Natural killer cell (primary cell): ENCODE results near the gene C10orf67. TPM values are rescaled to one million over a fixed set of nuclear protein-coding genes. Genes with fewer than 3 reads are reported as not detected.
"Not testable (repeated sequence)": the region's sequence is repeated elsewhere in the genome, so short reads cannot be mapped to it uniquely, and the experiment has no call there.

Source experiments
- ATAC-seq, 3 donors: fragments of 150-1000 bp in 2 of 3; fragments of 200-7000 bp in 1 of 3; cut with Tn5 transposase; 1 replicate in 1 of 3; 2 replicates in 2 of 3; pipeline ENCODE4 v1.10.0; 2021; ENCODE audit warnings: mild to moderate bottlenecking in 2 of 3, moderate library complexity in 2 of 3
- DNase-seq, 2 donors: peaks; one replicate each; pipeline versions ENCODE4 v3.0.0 to v3.0.0-alpha.2; 2013 to 2021; ENCODE audit warnings: mixed read lengths in 1 of 2
- H3K27ac ChIP-seq: one replicate; pipeline ENCODE4 v1.5.1; 2013; ENCODE audit warnings: mild to moderate bottlenecking, low read length
- H3K27me3 ChIP-seq: one replicate; pipeline ENCODE4 v1.6.1; 2013; ENCODE audit warnings: low read length; ENCODE audit not compliant: control insufficient read depth, insufficient read depth
- H3K36me3 ChIP-seq: one replicate; pipeline ENCODE4 v1.6.1; 2013; ENCODE audit warnings: low read length; ENCODE audit not compliant: control insufficient read depth, insufficient read depth
- H3K4me1 ChIP-seq: one replicate; pipeline ENCODE4 v1.6.1; 2013; ENCODE audit warnings: low read length; ENCODE audit not compliant: control insufficient read depth, insufficient read depth
- H3K4me3 ChIP-seq: one replicate; pipeline ENCODE4 v1.5.1; 2013; ENCODE audit warnings: low read length
- H3K9me3 ChIP-seq: one replicate; pipeline ENCODE4 v1.6.1; 2013; ENCODE audit warnings: low read length; ENCODE audit not compliant: control insufficient read depth, insufficient read depth
- H3K27ac Mint-ChIP-seq, 2 donors: one replicate each; pipeline ENCODE4 v1.8.0; 2022; ENCODE audit warnings: mild to moderate bottlenecking in 2 of 2, mixed read lengths in 2 of 2, moderate library complexity in 1 of 2
- H3K27me3 Mint-ChIP-seq, 2 donors: one replicate each; pipeline ENCODE4 v1.8.0; 2022; ENCODE audit warnings: low read depth in 2 of 2, mixed read lengths in 2 of 2
- H3K36me3 Mint-ChIP-seq: one replicate; pipeline ENCODE4 v1.8.0; 2022; ENCODE audit warnings: mixed read lengths
- H3K4me1 Mint-ChIP-seq, 2 donors: one replicate each; pipeline ENCODE4 v1.8.0; 2022; ENCODE audit warnings: mixed read lengths in 2 of 2
- H3K4me3 Mint-ChIP-seq: one replicate; pipeline ENCODE4 v1.8.0; 2022; ENCODE audit warnings: mild to moderate bottlenecking, moderate library complexity, mixed read lengths
- H3K9me3 Mint-ChIP-seq, 2 donors: one replicate each; pipeline ENCODE4 v1.8.0; 2022; ENCODE audit warnings: mixed read lengths in 2 of 2
- CTCF ChIP-seq: fragments of 200-600 bp; IDR thresholded peaks from one replicate; pipeline ENCODE4 v1.8.0; 2022; ENCODE audit warnings: antibody characterized with exemption
- WGBS: methylation state at CpG from one replicate; pipeline ENCODE4 v1.1.7; 2013; ENCODE audit warnings: missing lambda C conversion rate; ENCODE audit not compliant: insufficient coverage; 5-methylcytosine and 5-hydroxymethylcytosine counted together
- intact Hi-C: fragments of 100-400 bp; cut with micrococcal nuclease; formaldehyde crosslinking; loops from one replicate; pipeline ENCODE4 v1.14.2; 2022
- total RNA-seq, 4 donors: library from RNA; stranded (reverse); fragments of 120-200 nt in 1 of 4; gene quantifications; one replicate each; pipeline versions ENCODE4 v1.2.3 to v1.2.4, GENCODE V29; 2013 to 2022

C10orf67 gene
- total RNA-seq, 3 donors from 2014 or later (not counting 1 experiment from before 2014, with no cell fraction given) = not detected

- Mint-ChIP-seq H3K27me3 (peaks cover 0 to 11% of the 10 kb centered on the region in 2 donors), H3K9me3 (no peaks in the 10 kb centered on the region), H3K36me3 (no peaks in the 10 kb centered on the region), H3K27ac (no peak overlapping the region), H3K4me3 (no peak overlapping the region), H3K4me1 (peaks cover 10 to 13% of the 10 kb centered on the region in 2 donors)
- intact Hi-C loops = no loop called here
- H3K9me3 ChIP-seq = no peaks in the 10 kb centered on the region
- no peaks in the 10 kb centered on the region for H3K36me3 ChIP-seq
- no peak overlapping the region for H3K4me3 ChIP-seq
- no peak for TF ChIP-seq CTCF
- H3K27ac ChIP-seq = no peak overlapping the region
- peaks cover 9% of the 10 kb centered on the region for H3K4me1 ChIP-seq
- no peak for ATAC-seq
- no peaks in the 10 kb centered on the region for H3K27me3 ChIP-seq
- no peak for DNase-seq
- 76% methylated on average over 5 of the region's 6 CpGs for WGBS
Observed at GRCh38 chr10:23367896-23368595, 23.4 kb upstream of the C10orf67 start.

- intact Hi-C loops, H3K4me3 ChIP-seq, H3K27ac Mint-ChIP-seq, H3K9me3 Mint-ChIP-seq, H3K36me3 ChIP-seq, H3K4me1 ChIP-seq, H3K27ac ChIP-seq, H3K36me3 Mint-ChIP-seq, H3K4me3 Mint-ChIP-seq, H3K27me3 ChIP-seq, ATAC-seq, DNase-seq, H3K9me3 ChIP-seq: not testable (repeated sequence)
- Mint-ChIP-seq H3K27me3 (peaks cover 7 to 16% of the 10 kb centered on the region in 2 donors), H3K4me1 (peaks cover 10 to 13% of the 10 kb centered on the region in 2 donors)
- WGBS = 55% methylated on average over 3 of the region's 4 CpGs
Observed at GRCh38 chr10:23365417-23366030, 20.9 kb upstream of the C10orf67 start.

- no peaks in the 10 kb centered on the region for H3K36me3 Mint-ChIP-seq
- peaks cover 7 to 12% of the 10 kb centered on the region in 2 donors for H3K27me3 Mint-ChIP-seq
- no peaks in the 10 kb centered on the region for H3K36me3 ChIP-seq
- intact Hi-C loops = no loop called here
- peaks cover 9% of the 10 kb centered on the region for H3K4me1 ChIP-seq
- WGBS = 63% methylated on average over 5 of the region's 5 CpGs
- DNase-seq (no peak), ATAC-seq (no peak)
- H3K9me3 Mint-ChIP-seq = no peaks in the 10 kb centered on the region
- H3K9me3 ChIP-seq = no peaks in the 10 kb centered on the region
- no peak for TF ChIP-seq CTCF
- no peak overlapping the region for H3K27ac Mint-ChIP-seq
- H3K4me1 Mint-ChIP-seq = peaks cover 10 to 13% of the 10 kb centered on the region in 2 donors
- H3K4me3 ChIP-seq = no peak overlapping the region
- H3K27ac ChIP-seq = no peak overlapping the region
- no peaks in the 10 kb centered on the region for H3K27me3 ChIP-seq
- no peak overlapping the region for H3K4me3 Mint-ChIP-seq
Observed at GRCh38 chr10:23364378-23364777, 19.8 kb upstream of the C10orf67 start.

- Histone ChIP-seq H3K9me3 (no peaks in the 10 kb centered on the region), H3K27ac (no peak overlapping the region), H3K36me3 (no peaks in the 10 kb centered on the region), H3K27me3 (no peaks in the 10 kb centered on the region), H3K4me3 (no peak overlapping the region), H3K4me1 (peaks cover 9% of the 10 kb centered on the region)
- no peak for TF ChIP-seq CTCF
- 84% methylated on average over 4 of the region's 5 CpGs for WGBS
- no peak overlapping the region for H3K27ac Mint-ChIP-seq
- peaks cover 7 to 12% of the 10 kb centered on the region in 2 donors for H3K27me3 Mint-ChIP-seq
- DNase-seq = no peak
- intact Hi-C loops = no loop called here
- no peak for ATAC-seq
- H3K4me3 Mint-ChIP-seq = no peak overlapping the region
- no peaks in the 10 kb centered on the region for H3K36me3 Mint-ChIP-seq
- no peaks in the 10 kb centered on the region for H3K9me3 Mint-ChIP-seq
- peaks cover 4 to 6% of the 10 kb centered on the region in 2 donors for H3K4me1 Mint-ChIP-seq
Observed at GRCh38 chr10:23363793-23364135, 19.2 kb upstream of the C10orf67 start.
